Gastroesophageal sphincter (tissue), 4 donors: ENCODE measurements around the gene KCTD12. TPM values are rescaled to one million over a fixed set of nuclear protein-coding genes. Genes with fewer than 3 reads are reported as not detected.

Experiments
- ATAC-seq: fragments of 150-250 bp; one replicate; pipeline ENCODE4 v1.9.1; 2016; ENCODE audit warnings: mild to moderate bottlenecking, moderate library complexity
- H3K27ac ChIP-seq, 4 donors: fragments of 200-600 bp; sonication (generic) in 3 of 4; 1 replicate in 3 of 4; 2 replicates in 1 of 4; pipeline ENCODE4 v1.5.1; 2016 to 2019
- H3K27me3 ChIP-seq: fragments of 200-600 bp; sonication (generic); one replicate; pipeline ENCODE4 v1.5.1; 2019
- H3K36me3 ChIP-seq, 2 donors: fragments of 200-600 bp; sonication (generic); one replicate each; pipeline ENCODE4 v1.5.1; 2019; ENCODE audit warnings: control low read depth in 1 of 2
- H3K4me1 ChIP-seq, 3 donors: fragments of 200-600 bp; sonication (generic); 1 replicate in 2 of 3; 2 replicates in 1 of 3; pipeline ENCODE4 v1.5.1; 2016 to 2019; ENCODE audit warnings: control low read depth in 2 of 3
- H3K4me3 ChIP-seq, 2 donors: fragments of 200-600 bp; sonication (generic); one replicate each; pipeline ENCODE4 v1.5.1; 2019; ENCODE audit warnings: mild to moderate bottlenecking in 1 of 2, moderate library complexity in 1 of 2
- H3K9me3 ChIP-seq, 3 donors: fragments of 200-600 bp; sonication (generic); one replicate each; pipeline ENCODE4 v1.5.1; 2017 to 2019; ENCODE audit warnings: control low read depth in 2 of 3
- EP300 ChIP-seq: sonication (generic); formaldehyde crosslinking; IDR thresholded peaks from one replicate; pipeline ENCODE4 v1.6.1; 2017; ENCODE audit warnings: antibody characterized with exemption, mild to moderate bottlenecking
- POLR2A ChIP-seq, 2 donors: fragments of 450-650 bp; IDR thresholded peaks; one replicate each; pipeline ENCODE4 v1.6.1; 2017; ENCODE audit warnings: antibody characterized with exemption in 2 of 2, mild to moderate bottlenecking in 2 of 2, moderate library complexity in 1 of 2
- POLR2AphosphoS5 ChIP-seq: sonication (generic); formaldehyde crosslinking; IDR thresholded peaks from one replicate; pipeline ENCODE4 v1.6.1; 2017; ENCODE audit warnings: antibody characterized with exemption
- WGBS, 2 donors: methylation state at CpG; one replicate each; pipeline ENCODE4 v1.1.5; 2018; ENCODE audit warnings: low coverage in 1 of 2; 5-methylcytosine and 5-hydroxymethylcytosine counted together
- total RNA-seq, 4 donors: library from RNA; depleted of rRNA; stranded (reverse); fragments of >200 nt; gene quantifications; one replicate each; pipeline ENCODE4 v1.1.0, GENCODE V29; 2016
- TF ChIP-seq, protein P1 (sequence below), 4 experiments: fragments of 200-600 bp in 2 of 4; fragments of 450-650 bp in 2 of 4; sonication (generic) in 1 of 4; IDR thresholded peaks; one replicate each; pipeline ENCODE4 v1.5.1; 2017 to 2019; ENCODE audit warnings: antibody characterized with exemption in 4 of 4, mild to moderate bottlenecking in 2 of 4, moderate library complexity in 2 of 4

Gene KCTD12
- total RNA-seq, 4 donors from 2014 or later: 88.9 to 192 (median 128) TPM

DNA sequence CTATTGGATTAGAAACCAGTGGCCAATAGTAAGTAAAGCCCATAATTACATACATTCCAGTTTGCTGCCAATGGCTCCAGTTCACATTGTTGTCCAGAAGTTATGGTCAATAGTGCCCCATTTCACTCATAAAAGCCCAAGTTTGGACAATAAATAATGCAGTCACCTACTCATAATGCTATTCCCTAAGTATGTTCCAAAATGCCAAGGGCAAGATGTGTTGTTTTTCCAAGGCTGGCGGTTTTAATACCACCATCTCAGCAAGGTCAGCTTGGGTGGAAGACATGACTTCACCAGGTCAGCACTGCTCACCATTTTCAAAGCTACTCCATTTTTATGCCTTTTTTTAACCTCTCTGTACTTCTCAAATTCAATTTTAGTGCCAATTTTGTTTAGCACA lies 32.7 kb downstream of the KCTD12 start:
- TF ChIP-seq POLR2AphosphoS5 (no peak), EP300 (no peak), POLR2A (IDR thresholded peaks at IDR 0.05) (no peak)
- TF ChIP-seq, protein P1, sequence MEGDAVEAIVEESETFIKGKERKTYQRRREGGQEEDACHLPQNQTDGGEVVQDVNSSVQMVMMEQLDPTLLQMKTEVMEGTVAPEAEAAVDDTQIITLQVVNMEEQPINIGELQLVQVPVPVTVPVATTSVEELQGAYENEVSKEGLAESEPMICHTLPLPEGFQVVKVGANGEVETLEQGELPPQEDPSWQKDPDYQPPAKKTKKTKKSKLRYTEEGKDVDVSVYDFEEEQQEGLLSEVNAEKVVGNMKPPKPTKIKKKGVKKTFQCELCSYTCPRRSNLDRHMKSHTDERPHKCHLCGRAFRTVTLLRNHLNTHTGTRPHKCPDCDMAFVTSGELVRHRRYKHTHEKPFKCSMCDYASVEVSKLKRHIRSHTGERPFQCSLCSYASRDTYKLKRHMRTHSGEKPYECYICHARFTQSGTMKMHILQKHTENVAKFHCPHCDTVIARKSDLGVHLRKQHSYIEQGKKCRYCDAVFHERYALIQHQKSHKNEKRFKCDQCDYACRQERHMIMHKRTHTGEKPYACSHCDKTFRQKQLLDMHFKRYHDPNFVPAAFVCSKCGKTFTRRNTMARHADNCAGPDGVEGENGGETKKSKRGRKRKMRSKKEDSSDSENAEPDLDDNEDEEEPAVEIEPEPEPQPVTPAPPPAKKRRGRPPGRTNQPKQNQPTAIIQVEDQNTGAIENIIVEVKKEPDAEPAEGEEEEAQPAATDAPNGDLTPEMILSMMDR (IDR thresholded peaks at IDR 0.05): no peak
- no peak for ATAC-seq
- Histone ChIP-seq H3K27ac (no peak overlapping the region), H3K9me3 (no peaks in the 10 kb centered on the region), H3K27me3 (no peaks in the 10 kb centered on the region), H3K4me3 (no peak overlapping the region), H3K4me1 (peaks cover 0 to 7% (median 4%) of the 10 kb centered on the region in 3 donors), H3K36me3 (no peaks in the 10 kb centered on the region)
- 91% methylated on average over 1 of the region's 1 CpG; no CpG with 5 or more reads in 1 of the 2 donors for WGBS, 2 donors

DNA sequence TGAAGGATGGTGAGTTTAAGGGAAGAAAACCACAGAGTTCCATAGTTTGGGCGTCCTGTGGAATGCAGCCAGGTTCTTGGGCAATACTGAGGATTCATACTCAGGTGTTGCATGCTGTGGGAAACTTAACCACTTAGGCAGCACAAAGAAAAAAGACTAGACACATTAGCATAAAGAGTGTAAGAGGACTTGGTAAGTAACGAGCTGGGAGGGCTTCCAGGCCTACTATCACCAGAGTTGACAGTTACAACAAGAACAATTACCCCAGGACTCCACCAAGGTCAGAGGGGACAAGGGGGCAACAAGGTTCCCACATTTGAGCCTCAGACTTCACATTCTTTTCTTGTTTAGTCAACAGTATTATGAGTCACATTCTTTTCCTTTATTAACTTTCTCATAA lies 33.2 kb downstream of the KCTD12 start:
- WGBS, 2 donors: 85 to 88% methylated on average over 2 of the region's 2 CpGs
- H3K4me1 ChIP-seq: peaks cover 0 to 9% (median 4%) of the 10 kb centered on the region in 3 donors
- H3K27ac ChIP-seq: no peak overlapping the region
- H3K9me3 ChIP-seq: no peaks in the 10 kb centered on the region
- H3K27me3 ChIP-seq: no peaks in the 10 kb centered on the region
- H3K4me3 ChIP-seq: no peak overlapping the region
- ATAC-seq: no peak
- TF ChIP-seq POLR2AphosphoS5: no peak
- no peak for TF ChIP-seq EP300
- TF ChIP-seq POLR2A (IDR thresholded peaks at IDR 0.05): no peak
- TF ChIP-seq, protein P1 (IDR thresholded peaks at IDR 0.05): no peak
- no peaks in the 10 kb centered on the region for H3K36me3 ChIP-seq

DNA sequence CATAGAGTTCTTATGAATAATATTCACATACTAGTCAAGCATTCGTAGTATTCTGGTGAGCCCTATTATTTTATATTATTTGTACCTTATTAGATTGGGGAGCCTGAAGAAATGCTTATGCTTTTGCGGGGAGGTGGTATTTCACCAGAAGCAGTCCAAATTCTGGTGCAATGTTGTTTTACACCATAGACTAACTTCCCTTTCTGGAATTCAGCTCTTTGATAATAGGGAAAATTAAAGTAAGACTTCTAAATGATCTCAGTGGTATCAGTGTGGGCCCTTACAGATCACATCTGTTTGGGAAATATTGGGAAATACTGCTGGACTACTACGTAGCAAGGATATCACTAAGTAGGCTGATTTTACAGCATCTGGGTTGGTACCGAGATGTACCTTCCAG lies 34.2 kb downstream of the KCTD12 start:
- no peaks in the 10 kb centered on the region for H3K36me3 ChIP-seq
- H3K4me1 ChIP-seq: peaks cover 0 to 9% (median 4%) of the 10 kb centered on the region in 3 donors
- H3K27ac ChIP-seq: no peak overlapping the region
- TF ChIP-seq POLR2A (IDR thresholded peaks at IDR 0.05) (no peak), EP300 (no peak), POLR2AphosphoS5 (no peak)
- TF ChIP-seq, protein P1 (IDR thresholded peaks at IDR 0.05): no peak
- no peaks in the 10 kb centered on the region for H3K27me3 ChIP-seq
- H3K9me3 ChIP-seq: no peaks in the 10 kb centered on the region
- WGBS, 2 donors: 91 to 97% methylated on average over 4 of the region's 4 CpGs
- no peak overlapping the region for H3K4me3 ChIP-seq
- ATAC-seq: no peak

DNA sequence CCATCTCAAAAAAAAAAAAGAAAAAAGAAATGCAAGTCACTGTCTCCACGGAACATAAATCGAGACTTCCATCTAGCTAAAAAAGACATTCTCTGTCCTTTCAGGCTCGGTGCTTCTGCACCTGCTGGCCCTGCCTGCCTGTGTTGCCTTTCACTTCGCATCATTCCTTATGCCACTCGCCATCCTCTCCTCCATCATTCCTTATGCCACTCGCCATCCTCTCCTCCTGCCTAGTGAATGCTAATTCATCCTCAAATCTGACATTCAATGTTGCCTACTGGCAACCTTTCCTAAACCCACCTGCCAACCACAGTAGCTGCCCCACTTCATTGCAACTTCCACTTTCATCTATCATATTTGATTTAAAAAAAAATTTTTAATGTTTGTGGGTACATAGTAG lies 36.7 kb downstream of the KCTD12 start:
- ATAC-seq: no peak
- Histone ChIP-seq H3K27me3 (no peaks in the 10 kb centered on the region), H3K4me1 (peaks cover 0 to 9% (median 0%) of the 10 kb centered on the region in 3 donors), H3K36me3 (no peaks in the 10 kb centered on the region), H3K27ac (no peak overlapping the region), H3K4me3 (no peak overlapping the region), H3K9me3 (no peaks in the 10 kb centered on the region)
- 95 to 100% methylated on average over 6 of the region's 6 CpGs for WGBS, 2 donors
- TF ChIP-seq, protein P1 (IDR thresholded peaks at IDR 0.05): no peak
- no peak for TF ChIP-seq POLR2AphosphoS5
- TF ChIP-seq POLR2A (IDR thresholded peaks at IDR 0.05): no peak

DNA sequence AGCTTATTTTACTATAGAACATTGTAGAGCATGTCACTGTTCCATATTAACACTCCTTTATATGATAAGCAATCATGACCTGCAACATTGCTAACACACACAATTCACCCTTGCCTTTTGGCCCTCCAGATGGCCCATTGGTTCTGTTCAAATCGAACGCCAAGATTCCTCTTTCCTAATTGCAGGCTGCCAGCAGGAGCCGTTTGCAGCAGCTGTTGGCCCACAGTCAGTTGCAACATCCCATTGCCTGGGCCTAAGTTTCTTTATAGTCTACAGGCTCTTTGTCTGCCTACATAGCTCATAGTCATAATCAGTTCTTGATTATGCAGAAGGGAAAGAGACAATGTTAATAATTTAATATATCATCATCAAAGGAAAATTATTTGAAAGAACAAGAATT lies 37.6 kb downstream of the KCTD12 start:
- Histone ChIP-seq H3K4me1 (peaks cover 0 to 4% (median 0%) of the 10 kb centered on the region in 3 donors), H3K36me3 (no peaks in the 10 kb centered on the region), H3K27me3 (no peaks in the 10 kb centered on the region), H3K4me3 (no peak overlapping the region), H3K9me3 (no peaks in the 10 kb centered on the region), H3K27ac (no peak overlapping the region)
- peak; percentile 46 for ATAC-seq
- TF ChIP-seq, protein P1 (IDR thresholded peaks at IDR 0.05): no peak
- TF ChIP-seq EP300 (no peak), POLR2A (IDR thresholded peaks at IDR 0.05) (no peak), POLR2AphosphoS5 (no peak)
- WGBS, 2 donors: 22 to 49% methylated on average over 3 of the region's 3 CpGs
